OCI-LY1 (cell line): ENCODE data around the gene DNAJB6.

ENCODE experiments used
- H2AFZ ChIP-seq: fragments of 200-600 bp; sonication (generic), shearing (Covaris generic); 2 replicates; pipeline ENCODE4 v1.6.0; 2014; ENCODE audit warnings: antibody characterized with exemption, mild to moderate bottlenecking, low read length
- H3F3A ChIP-seq: fragments of 200-600 bp; sonication (generic), shearing (Covaris generic); 2 replicates; pipeline ENCODE4 v1.6.0; 2014; ENCODE audit warnings: mild to moderate bottlenecking, antibody characterized with exemption, low read length, moderate library complexity; ENCODE audit not compliant: insufficient read depth
- H3K27ac ChIP-seq: fragments of 200-600 bp; sonication (generic); 2 replicates; pipeline ENCODE4 v1.5.1; 2014; ENCODE audit warnings: low read length, mixed run types, mild to moderate bottlenecking, low read depth; ENCODE audit not compliant: poor library complexity, severe bottlenecking
- H3K27me3 ChIP-seq: fragments of 200-600 bp; sonication (generic); 2 replicates; pipeline ENCODE4 v1.6.0; 2014; ENCODE audit warnings: antibody characterized with exemption, mild to moderate bottlenecking, low read length, moderate library complexity; ENCODE audit not compliant: insufficient read depth
- H3K36me3 ChIP-seq: fragments of 200-600 bp; sonication (generic); 2 replicates; pipeline ENCODE4 v1.6.1; 2014; ENCODE audit warnings: mild to moderate bottlenecking, antibody characterized with exemption, low read length, moderate library complexity, mixed read lengths; ENCODE audit not compliant: insufficient read depth
- H3K4me1 ChIP-seq: fragments of 200-600 bp; sonication (generic); 2 replicates; pipeline ENCODE4 v1.5.1; 2014; ENCODE audit warnings: mild to moderate bottlenecking, low read length, moderate library complexity; ENCODE audit not compliant: insufficient read depth, severe bottlenecking
- H3K4me2 ChIP-seq: fragments of 200-600 bp; sonication (generic), shearing (Covaris generic); 2 replicates; pipeline ENCODE4 v1.6.1; 2014; ENCODE audit warnings: low read length
- H3K4me3 ChIP-seq: fragments of 200-600 bp; sonication (generic); 2 replicates; pipeline ENCODE4 v1.5.1; 2014; ENCODE audit warnings: low read length, low read depth, mild to moderate bottlenecking, mixed read lengths; ENCODE audit not compliant: poor library complexity, severe bottlenecking
- H3K79me2 ChIP-seq: fragments of 200-600 bp; shearing (Covaris generic); 2 replicates; pipeline ENCODE4 v1.6.1; 2016; ENCODE audit warnings: mixed run types, low read length, mixed read lengths; ENCODE audit not compliant: insufficient read depth
- H3K9ac ChIP-seq: fragments of 200-600 bp; sonication (generic), shearing (Covaris generic); 2 replicates; pipeline ENCODE4 v1.6.1; 2014; ENCODE audit warnings: mild to moderate bottlenecking, low read length, mixed read lengths
- H3K9me2 ChIP-seq: fragments of 200-600 bp; sonication (generic), shearing (Covaris generic); 2 replicates; pipeline ENCODE4 v1.6.1; 2014; ENCODE audit warnings: low read depth, mild to moderate bottlenecking, low read length, mixed read lengths
- H3K9me3 ChIP-seq: fragments of 200-600 bp; shearing (Covaris generic); 2 replicates; pipeline ENCODE4 v1.6.1; 2014; ENCODE audit warnings: low read length, mixed read lengths
- H4K20me1 ChIP-seq: fragments of 200-600 bp; sonication (generic), shearing (Covaris generic); 2 replicates; pipeline ENCODE4 v1.6.0; 2016; ENCODE audit warnings: mild to moderate bottlenecking, low read length; ENCODE audit not compliant: insufficient read depth
- EZH2 ChIP-seq: fragments of 200-600 bp; sonication (generic), shearing (Covaris generic); IDR thresholded peaks from 2 replicates; pipeline ENCODE4 v1.8.0; 2017; ENCODE audit warnings: borderline replicate concordance, mixed run types, mild to moderate bottlenecking, antibody characterized with exemption, low read length, moderate library complexity, mixed read lengths
- TF ChIP-seq, protein P1 (sequence below): fragments of 200-600 bp; sonication (generic), shearing (Covaris generic); IDR thresholded peaks from 2 replicates; pipeline ENCODE4 v1.5.1; 2017; ENCODE audit warnings: mild to moderate bottlenecking, antibody characterized with exemption, low read length, moderate library complexity, mixed read lengths

The DNAJB6 gene

DNA sequence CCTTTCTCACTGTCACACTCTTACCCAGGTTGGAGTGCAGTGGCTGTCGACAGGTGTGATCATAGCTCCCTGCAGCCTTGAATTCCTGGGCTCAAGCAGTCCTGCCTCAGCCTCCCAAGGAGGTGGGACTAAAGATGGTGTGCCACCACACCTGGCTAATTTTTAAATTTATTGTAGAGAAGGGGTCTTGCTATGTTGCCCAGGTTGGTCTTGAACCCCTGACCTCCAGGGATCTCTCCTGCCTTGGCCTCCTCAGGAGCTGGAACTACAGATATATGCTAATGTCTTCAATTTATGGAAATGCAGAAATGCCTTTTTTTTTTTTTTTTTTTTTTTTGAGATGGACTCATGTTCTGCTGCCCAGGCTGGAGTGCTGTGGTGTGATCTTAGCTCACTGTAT lies 42.7 kb downstream of the DNAJB6 start:
- Histone ChIP-seq H3F3A (peaks cover 7% of the 10 kb centered on the region; the same call in 1 of the 2 replicates), H3K4me1 (no peaks in the 10 kb centered on the region), H3K9me3 (no peaks in the 10 kb centered on the region), H3K27ac (no peak overlapping the region), H3K9ac (no peak overlapping the region), H4K20me1 (peaks cover 5% of the 10 kb centered on the region; the same call in 1 of the 2 replicates), H3K4me3 (no peak overlapping the region), H3K27me3 (no peaks in the 10 kb centered on the region), H3K9me2 (no peaks in the 10 kb centered on the region), H3K4me2 (no peak overlapping the region), H3K36me3 (peaks cover 96% of the 10 kb centered on the region), H3K79me2 (peaks cover 59% of the 10 kb centered on the region), H2AFZ (no peak overlapping the region)
- TF ChIP-seq, protein P1, sequence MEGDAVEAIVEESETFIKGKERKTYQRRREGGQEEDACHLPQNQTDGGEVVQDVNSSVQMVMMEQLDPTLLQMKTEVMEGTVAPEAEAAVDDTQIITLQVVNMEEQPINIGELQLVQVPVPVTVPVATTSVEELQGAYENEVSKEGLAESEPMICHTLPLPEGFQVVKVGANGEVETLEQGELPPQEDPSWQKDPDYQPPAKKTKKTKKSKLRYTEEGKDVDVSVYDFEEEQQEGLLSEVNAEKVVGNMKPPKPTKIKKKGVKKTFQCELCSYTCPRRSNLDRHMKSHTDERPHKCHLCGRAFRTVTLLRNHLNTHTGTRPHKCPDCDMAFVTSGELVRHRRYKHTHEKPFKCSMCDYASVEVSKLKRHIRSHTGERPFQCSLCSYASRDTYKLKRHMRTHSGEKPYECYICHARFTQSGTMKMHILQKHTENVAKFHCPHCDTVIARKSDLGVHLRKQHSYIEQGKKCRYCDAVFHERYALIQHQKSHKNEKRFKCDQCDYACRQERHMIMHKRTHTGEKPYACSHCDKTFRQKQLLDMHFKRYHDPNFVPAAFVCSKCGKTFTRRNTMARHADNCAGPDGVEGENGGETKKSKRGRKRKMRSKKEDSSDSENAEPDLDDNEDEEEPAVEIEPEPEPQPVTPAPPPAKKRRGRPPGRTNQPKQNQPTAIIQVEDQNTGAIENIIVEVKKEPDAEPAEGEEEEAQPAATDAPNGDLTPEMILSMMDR, result no peak
- TF ChIP-seq EZH2, result no peak

DNA sequence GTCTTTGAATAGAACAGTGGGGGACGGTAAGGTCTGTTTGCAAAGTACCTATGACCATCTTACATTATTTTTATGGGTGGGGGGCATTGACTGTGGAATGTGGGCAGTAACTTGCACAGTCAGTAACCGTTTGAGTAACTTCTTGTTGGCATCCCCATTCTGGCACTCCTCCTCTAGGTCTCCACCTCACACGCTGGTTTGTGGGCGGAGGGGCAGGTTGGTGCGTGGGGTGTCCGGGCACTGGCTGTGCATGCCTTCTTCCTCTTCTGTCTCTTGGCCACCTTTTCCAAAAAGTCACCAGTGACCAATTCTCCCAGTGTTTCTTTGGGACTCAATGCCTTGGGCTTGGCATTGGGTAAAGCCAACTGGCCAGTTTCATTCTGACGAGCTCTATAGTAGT lies 43.6 kb downstream of the DNAJB6 start:
- peaks cover 7% of the 10 kb centered on the region; the same call in 1 of the 2 replicates for H3F3A ChIP-seq
- no peak overlapping the region for H3K27ac ChIP-seq
- peaks cover 5% of the 10 kb centered on the region; the same call in 1 of the 2 replicates for H4K20me1 ChIP-seq
- peaks cover 96% of the 10 kb centered on the region for H3K36me3 ChIP-seq
- no peak overlapping the region for H3K9ac ChIP-seq
- no peaks in the 10 kb centered on the region for H3K9me2 ChIP-seq
- no peak overlapping the region for H3K4me2 ChIP-seq
- no peaks in the 10 kb centered on the region for H3K27me3 ChIP-seq
- H3K79me2 ChIP-seq, result peaks cover 50% of the 10 kb centered on the region
- H2AFZ ChIP-seq, result no peak overlapping the region
- H3K4me3 ChIP-seq, result no peak overlapping the region
- no peak for TF ChIP-seq EZH2
- H3K4me1 ChIP-seq, result no peaks in the 10 kb centered on the region
- H3K9me3 ChIP-seq, result no peaks in the 10 kb centered on the region

DNA sequence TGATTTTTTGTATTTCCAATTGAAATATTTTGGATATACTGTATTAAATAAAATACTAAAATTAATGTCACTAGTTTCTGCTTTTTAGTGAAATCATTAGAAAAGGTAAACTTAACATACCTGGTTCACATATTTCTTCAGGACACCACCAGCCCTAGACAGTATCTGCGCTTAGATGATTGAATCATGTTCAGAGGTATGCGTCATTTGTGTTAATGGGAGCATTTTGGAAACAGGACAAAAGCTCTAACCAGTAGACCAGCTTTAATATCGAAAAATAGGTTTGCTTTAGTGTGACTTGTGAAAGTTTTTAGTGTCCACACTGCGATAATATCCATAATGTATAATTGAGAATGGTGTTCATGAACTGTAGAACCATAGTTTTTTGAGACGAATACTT lies 47.1 kb downstream of the DNAJB6 start:
- Histone ChIP-seq H3K27ac (no peak overlapping the region), H4K20me1 (peaks cover 5% of the 10 kb centered on the region; the same call in 1 of the 2 replicates), H3K9me2 (no peaks in the 10 kb centered on the region), H3K4me2 (no peak overlapping the region), H3K79me2 (peaks cover 19% of the 10 kb centered on the region), H3K36me3 (peaks cover 84% of the 10 kb centered on the region), H3K4me3 (no peak overlapping the region), H2AFZ (no peak overlapping the region), H3K9ac (no peak overlapping the region), H3K27me3 (no peaks in the 10 kb centered on the region), H3F3A (peaks cover 7% of the 10 kb centered on the region; the same call in 1 of the 2 replicates), H3K4me1 (peaks cover 14% of the 10 kb centered on the region), H3K9me3 (no peaks in the 10 kb centered on the region)
- TF ChIP-seq, protein P1, result no peak
- no peak for TF ChIP-seq EZH2

DNA sequence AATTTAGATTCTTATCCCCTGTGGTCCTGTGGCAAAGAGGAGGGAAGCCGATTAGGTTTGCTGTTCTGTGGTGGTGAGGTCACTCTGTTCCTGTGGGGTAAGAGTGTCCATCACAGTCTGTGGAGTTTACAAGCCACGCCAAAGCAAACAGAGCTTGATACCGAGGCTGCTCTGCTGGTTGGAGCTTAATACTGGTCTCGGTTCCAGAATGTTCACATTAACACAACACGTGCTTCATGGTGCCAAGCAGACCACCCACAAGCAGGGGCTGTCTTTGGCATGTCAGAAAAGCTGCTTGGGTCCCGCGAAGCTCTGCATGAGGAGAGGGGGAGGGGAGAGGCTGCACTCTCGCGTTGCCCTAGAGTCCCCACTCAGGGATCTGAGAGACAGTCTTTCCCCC lies 47.5 kb downstream of the DNAJB6 start:
- Histone ChIP-seq H4K20me1 (0 out of 2 replicates have a peak, but pooled peaks cover under 1% of the 10 kb centered on the region), H3K9me3 (no peaks in the 10 kb centered on the region), H3K27ac (no peak overlapping the region), H3K9ac (no peak overlapping the region), H3K9me2 (no peaks in the 10 kb centered on the region), H3F3A (peaks cover 7% of the 10 kb centered on the region; the same call in 1 of the 2 replicates), H3K36me3 (peaks cover 84% of the 10 kb centered on the region), H2AFZ (no peak overlapping the region), H3K4me3 (no peak overlapping the region), H3K4me1 (peaks cover 14% of the 10 kb centered on the region), H3K79me2 (peaks cover 18% of the 10 kb centered on the region), H3K27me3 (no peaks in the 10 kb centered on the region), H3K4me2 (no peak overlapping the region)
- TF ChIP-seq, protein P1, result no peak
- no peak for TF ChIP-seq EZH2
